GM13976 (cell line): ENCODE measurements around the gene SLC16A9.

Experiments
- DNase-seq: peaks from one replicate; pipeline ENCODE4 v3.0.0; 2012; ENCODE audit warnings: low spot score
- in situ Hi-C: fragments of 300-500 bp; cut with MboI; formaldehyde crosslinking; loops from one replicate; pipeline ENCODE4 v1.12.0; 2022; ENCODE audit warnings: low sequenced_read_pairs, mixed read lengths, inconsistent platforms; ENCODE audit not compliant: unreplicated experiment
- TF ChIP-seq, protein P1 (sequence below): IDR thresholded peaks from 2 replicates; pipeline ENCODE4 v1.5.1; 2012; ENCODE audit warnings: borderline replicate concordance, mild to moderate bottlenecking; ENCODE audit not compliant: insufficient read depth; ENCODE audit errors: extremely low read depth, missing control alignments, control extremely low read depth

SLC16A9 gene

DNA sequence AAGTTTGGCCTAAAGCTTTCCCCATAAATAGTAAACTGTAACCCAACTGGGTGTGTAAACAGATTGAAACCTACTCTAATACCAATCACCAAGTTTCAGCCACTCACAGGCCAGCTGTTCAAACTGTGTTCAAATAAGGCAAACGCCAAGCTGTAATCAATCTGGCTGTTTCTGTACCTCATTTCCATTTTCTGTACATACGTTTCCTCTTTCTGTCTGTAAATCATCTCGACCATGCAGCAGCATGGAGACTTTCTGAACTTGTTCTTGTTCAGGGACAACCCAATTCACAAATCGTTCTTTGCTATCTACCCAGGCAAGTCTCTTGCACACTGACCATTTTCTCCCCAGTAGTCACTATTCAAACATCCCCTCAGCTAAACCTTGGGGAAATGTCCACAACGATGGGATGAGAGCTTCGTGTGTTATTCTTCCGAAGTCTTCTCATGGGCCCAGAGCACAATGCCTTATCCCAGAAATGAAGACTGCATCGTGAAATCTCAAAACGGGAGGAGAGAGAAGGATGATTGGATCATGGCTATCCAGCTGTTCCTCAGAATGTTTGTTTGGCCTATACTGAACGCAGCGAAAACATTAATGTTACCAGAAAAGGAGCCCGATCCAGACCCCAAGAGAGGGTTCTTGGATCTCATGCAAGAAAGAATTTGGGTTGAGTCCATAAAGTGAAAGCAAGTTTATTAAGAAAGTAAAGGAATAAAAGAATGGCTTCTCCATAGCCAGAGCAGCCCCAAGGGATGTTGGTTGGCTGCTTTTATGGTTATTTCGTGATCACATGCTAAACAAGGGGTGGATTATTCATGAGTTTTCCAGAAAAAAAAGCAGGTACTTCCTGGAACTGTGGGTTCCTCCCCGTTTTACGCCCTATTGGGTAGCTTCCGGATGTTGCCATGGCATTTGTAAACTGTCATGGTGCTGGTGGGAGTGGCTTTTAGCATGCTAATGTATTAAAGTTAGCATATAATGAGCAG, 86.2 kb downstream of the SLC16A9 start:
- in situ Hi-C loops = loop anchor here (10.0 to 25.0 kb wide), 4 partner anchors 386 to 836 kb away; no protein-coding TSS in a partner anchor
- TF ChIP-seq, protein P1, sequence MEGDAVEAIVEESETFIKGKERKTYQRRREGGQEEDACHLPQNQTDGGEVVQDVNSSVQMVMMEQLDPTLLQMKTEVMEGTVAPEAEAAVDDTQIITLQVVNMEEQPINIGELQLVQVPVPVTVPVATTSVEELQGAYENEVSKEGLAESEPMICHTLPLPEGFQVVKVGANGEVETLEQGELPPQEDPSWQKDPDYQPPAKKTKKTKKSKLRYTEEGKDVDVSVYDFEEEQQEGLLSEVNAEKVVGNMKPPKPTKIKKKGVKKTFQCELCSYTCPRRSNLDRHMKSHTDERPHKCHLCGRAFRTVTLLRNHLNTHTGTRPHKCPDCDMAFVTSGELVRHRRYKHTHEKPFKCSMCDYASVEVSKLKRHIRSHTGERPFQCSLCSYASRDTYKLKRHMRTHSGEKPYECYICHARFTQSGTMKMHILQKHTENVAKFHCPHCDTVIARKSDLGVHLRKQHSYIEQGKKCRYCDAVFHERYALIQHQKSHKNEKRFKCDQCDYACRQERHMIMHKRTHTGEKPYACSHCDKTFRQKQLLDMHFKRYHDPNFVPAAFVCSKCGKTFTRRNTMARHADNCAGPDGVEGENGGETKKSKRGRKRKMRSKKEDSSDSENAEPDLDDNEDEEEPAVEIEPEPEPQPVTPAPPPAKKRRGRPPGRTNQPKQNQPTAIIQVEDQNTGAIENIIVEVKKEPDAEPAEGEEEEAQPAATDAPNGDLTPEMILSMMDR = no peak
- DNase-seq = no peak

DNA sequence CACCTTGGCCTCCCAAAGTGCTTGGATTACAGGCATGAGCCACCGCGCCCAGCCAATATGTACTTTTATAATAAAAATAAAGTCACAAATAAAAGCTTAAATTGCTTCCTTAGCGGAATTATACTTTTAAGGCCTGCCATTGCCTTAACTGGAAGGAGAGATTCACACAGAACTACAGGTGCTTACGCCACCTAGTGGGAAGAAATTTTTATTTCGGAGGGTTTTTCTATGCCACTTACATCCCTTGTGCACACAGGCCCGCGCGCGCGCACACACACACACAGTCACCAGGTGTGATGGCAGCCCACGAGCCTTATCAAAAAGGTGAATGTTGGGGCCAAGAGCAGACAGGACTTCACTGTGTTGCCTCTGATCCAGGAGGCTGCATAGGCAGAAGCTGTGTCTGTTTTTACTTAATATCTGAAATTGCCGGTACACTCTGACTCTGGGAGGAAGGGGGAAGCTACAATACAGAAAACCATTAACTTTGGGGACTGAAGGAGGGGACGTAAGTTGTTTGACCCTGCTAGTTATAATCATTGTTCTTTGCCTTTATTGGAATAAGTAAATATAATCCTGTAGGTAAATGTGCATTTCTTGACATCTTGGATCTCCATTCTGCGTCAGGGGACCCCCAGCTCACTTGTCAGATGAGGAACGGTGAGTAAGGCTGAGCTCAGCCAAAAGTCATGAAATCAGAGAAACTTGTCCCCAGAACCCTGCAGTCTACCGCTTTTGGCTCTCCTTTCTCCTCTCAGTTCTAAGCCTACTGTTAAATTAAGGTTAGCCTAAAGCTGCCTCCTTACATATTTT, 87.1 kb downstream of the SLC16A9 start:
- in situ Hi-C loops = loop anchor here (10.0 to 25.0 kb wide), 4 partner anchors 385 to 835 kb away; no protein-coding TSS in a partner anchor
- TF ChIP-seq, protein P1 = peak; percentile 13
- DNase-seq = peak; percentile 48

DNA sequence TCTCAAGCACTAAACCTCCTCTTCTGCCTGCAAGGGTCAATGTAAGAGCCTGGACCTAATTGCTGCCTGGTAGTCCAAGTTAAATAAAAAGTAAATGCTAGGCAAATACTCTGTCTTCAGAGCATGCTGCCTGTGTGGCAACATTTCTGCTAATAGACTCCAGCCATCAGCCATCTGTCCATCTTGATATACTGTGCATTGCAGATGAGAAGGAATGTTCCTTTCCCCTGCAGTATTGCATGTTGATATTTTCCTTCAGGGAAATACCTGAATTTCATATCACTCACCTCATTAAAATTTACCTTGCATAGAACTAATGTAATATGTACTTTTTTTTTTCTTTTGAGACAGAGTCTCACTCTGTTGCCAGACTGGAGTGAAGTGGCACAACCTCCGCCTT, 87.9 kb downstream of the SLC16A9 start:
- DNase-seq = no peak
- in situ Hi-C loops = loop anchor here (10.0 to 25.0 kb wide), 4 partner anchors 384 to 834 kb away; no protein-coding TSS in a partner anchor
- TF ChIP-seq, protein P1 = no peak

DNA sequence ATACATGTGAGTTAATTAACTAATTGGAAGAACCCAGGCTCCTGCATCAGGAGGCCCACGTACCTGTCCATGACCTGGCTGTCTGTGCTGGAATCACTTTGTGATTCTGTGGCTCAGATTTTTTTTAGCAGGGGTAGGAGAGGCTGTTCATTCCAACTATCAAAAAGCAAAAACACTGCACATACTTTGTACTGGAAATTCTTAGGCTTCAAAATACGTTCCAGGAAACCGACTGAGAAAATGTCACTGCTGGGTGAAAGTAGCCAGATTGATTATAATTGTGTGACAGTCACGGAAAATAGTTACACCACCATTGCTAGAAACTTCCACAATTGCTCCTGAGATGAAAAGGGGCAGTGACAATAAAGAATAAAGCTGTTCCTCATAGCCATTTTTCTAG, 91.0 kb downstream of the SLC16A9 start:
- in situ Hi-C loops = loop anchor here (25.0 kb wide), 3 partner anchors 381 to 831 kb away; no protein-coding TSS in a partner anchor
- DNase-seq = no peak
- TF ChIP-seq, protein P1 = no peak

DNA sequence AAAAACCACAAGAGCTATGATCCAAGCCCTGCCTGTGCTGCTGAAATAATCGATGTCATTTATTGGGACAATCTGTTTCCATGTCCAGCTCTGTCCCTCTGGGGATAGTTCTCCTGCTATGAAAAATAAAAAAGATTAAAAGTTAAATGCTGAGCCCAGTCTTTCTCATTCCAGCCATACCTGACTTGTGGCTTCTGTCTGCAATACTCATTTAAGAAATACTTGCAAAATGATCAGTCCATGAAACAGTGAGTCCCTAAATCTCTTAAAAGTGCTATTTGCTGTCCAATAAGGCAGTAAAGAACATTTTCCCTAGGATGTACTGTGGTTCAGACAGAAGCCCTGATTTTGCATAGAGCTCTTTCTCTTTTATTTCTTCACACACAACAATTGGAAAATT, 91.7 kb downstream of the SLC16A9 start:
- in situ Hi-C loops = loop anchor here (25.0 kb wide), 3 partner anchors 381 to 831 kb away; no protein-coding TSS in a partner anchor
- TF ChIP-seq, protein P1 = no peak
- DNase-seq = no peak

DNA sequence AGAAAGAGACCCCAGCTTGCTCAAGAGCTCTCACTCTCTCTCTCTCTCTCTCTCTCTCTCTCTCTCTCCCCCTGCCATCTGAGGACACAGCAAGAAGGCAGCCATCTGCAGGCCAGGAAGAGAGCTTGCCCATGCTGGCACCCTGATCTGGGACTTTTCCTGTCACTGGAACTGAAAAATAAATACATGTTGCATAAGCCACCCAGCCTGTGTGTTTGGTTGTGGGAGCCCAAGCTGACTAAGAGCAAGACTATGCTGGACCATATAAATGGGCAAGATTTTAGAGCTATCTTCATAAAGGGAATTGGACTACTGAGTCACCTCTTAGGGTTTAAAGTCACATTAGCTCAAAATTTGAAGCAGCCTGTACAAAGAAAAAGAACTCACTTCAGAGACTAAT, 98.6 kb downstream of the SLC16A9 start:
- DNase-seq = no peak
- TF ChIP-seq, protein P1 = no peak
- in situ Hi-C loops = loop anchor here (25.0 kb wide), 3 partner anchors 374 to 824 kb away; no protein-coding TSS in a partner anchor
